HG03469 (cell line): ENCODE measurements around the gene LRFN2.

Experiments used
- ATAC-seq: cut with Tn5 transposase; IDR thresholded peaks from one replicate; pipeline ENCODE4 v1.9.1; 2021; ENCODE audit warnings: mild to moderate bottlenecking, moderate library complexity, moderate number of reproducible peaks; ENCODE audit not compliant: unreplicated experiment

LRFN2 gene

GRCh38 chr6:40586369-40587201 is 579 bp downstream of the LRFN2 start:
- no peak for ATAC-seq

DNA sequence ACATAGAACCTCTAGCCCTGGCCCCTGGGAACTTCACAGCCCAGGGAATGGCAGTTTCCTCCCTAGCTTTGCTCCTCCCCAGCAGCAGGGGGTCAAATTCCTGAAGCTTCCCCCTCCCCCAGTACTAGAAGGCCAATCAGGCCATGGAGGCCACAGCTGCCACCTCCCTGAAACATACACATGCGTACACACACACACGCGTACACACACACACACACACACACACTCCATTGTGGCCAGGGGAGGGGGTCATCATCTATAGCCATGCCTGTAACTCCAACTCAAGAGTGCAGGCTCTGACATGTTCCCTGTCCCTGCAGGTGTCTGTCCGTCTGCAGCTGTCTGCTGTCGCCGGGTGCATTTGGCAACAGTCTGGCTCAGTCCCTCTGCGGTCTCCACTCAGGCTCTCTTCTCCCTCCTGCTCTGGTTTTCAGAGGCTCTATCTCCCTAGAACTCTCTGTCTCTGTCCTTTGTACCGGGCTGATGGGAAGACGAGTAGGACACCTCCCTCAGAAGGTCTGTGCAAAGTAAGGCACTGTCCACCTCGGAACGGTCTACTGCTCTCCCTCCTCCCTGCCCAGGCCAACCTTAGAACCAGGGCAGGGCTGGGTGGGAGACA is 1.4 kb downstream of the LRFN2 start:
- ATAC-seq, result no peak

- no peak for ATAC-seq
These were observed 1.9 kb downstream of the LRFN2 start for GRCh38 chr6:40585223-40585622.

DNA sequence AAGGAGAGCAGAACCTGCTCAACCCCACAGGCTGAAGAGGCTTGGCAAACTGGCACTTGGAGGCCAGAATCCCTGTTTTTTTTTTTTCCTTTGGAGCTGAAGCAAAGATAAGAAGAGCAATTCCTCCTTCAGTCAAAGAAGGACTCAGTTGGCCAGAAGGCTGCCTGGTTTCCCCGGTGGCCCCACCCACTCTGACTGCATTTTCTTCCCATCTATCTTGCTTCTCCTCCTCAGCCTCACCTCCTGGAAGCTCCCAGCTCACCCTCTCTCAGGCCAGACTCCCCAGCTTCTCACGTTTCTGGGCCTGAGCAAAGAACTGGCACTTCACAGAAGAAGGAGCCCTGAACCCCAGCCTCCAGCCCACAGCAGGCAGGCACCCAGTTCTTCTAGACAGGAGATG is 2.4 kb downstream of the LRFN2 start:
- no peak for ATAC-seq

- no peak for ATAC-seq
These were observed 3.5 kb downstream of the LRFN2 start for GRCh38 chr6:40583709-40584108.

- ATAC-seq, result no peak
These were observed 4.3 kb downstream of the LRFN2 start for GRCh38 chr6:40582892-40583291.

GRCh38 chr6:40579101-40579500 is 8.1 kb downstream of the LRFN2 start:
- ATAC-seq, result no peak

DNA sequence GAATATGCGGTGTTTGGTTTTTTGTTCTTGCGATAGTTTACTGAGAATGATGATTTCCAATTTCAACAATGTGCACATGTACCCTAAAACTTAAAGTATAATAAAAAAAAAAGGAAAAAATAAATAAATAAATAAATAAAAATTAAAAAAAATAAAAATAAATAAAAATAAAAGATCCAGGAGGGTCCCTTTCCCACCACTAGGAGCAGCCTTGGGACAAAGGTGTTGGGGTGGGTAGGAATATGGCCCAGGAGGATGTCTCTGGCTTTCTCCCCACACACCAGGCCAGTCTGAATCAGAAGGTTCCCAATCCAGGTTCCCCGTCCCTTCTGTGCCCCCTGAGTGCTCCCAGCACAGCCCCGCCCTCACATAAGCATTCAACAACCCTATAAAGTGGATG is 9.5 kb downstream of the LRFN2 start:
- ATAC-seq, result no peak

DNA sequence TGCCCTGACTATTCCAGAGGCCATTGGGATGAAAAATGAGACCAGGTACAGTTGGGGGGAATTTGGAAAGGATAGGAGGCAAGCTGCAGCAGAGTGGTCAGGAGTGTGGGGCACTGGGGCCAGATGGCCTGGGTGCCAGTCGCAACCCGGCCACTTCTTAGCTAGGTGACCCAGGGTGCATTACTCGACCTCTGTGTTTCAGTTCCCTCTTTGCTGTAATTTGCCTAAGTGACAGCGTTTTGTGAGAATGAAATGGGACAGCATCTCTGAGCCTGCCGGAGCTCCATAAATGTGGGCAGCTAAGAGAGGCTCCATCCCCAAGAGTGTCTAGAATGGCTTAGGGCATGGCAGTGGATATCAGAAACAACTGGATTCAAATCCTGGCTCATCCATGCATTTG is 13.9 kb downstream of the LRFN2 start:
- ATAC-seq, result no peak

DNA sequence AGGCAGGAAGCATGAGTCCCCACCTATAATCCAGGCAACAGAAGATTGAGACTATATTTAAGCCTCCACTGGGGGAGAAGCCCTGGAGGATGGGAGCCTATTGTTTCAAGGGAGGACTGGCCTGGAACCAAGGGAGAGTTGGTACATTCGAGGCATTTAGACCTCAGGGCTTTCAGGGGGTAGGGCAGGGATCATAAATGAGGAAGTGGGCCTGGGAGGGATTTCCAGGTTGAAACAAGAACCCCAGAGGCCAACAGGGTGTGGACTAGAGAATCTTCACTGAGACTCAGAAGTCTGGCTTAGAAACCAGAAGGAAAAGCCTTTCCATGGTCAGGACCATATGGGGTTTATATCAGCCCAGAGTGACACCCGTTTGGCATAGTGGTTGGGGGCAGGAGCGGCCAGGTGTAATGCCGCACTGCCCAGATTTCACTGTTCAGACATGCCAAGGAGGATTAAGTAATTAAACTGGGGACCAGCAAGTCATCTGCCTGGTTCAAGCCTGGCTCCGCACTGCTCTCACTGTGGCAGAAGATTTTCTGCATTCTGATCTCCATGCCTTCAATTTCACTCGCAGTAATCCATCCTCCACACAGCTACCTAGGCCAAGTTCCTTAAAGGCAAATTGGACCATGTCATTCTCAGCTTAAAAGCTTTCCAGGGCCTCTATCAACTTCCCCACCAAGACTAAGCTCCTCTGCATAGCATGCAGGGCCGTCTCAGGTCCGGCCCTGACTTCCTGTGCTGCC is 17.8 kb downstream of the LRFN2 start:
- no peak for ATAC-seq

- ATAC-seq, result no peak
These were observed 19.0 kb downstream of the LRFN2 start for GRCh38 chr6:40568062-40568708.

DNA sequence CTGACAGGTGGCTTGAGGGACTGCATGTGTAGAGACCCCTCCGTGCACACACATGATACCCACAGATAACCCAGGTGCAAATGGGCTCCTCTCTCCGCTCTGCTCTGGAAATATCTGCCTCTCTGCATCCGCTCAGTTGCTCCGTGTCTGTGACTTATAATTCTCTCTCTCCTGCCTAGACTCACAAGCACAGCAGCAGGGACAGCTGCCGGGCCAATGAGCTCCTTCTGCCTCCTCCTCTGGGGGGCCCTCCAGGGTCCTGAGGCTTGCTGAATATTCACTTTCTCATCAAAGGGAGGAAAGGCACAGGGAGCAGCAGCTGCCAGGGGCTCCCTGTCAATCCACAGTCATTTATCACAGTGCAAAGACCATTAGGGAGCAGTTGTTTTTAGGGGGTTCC is 24.1 kb downstream of the LRFN2 start:
- no peak for ATAC-seq

DNA sequence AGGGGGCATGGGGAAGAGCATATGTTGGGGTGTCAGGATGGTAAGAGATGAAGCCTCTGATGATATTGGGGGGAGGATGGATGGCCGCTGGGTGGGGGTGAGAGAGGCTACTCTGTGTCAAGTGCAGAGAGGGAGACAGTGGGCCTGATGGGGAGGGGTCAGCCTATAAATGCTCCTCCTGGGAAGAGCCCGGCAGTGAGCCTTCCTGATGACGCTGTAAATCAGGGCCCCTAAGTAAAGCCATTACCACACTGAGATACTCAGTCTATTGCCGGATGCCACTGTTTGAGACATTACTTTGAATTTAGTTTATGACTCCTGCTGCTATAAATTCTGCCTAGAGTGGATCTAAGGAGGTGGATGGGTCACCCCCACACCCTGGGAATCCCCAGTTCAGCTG is 28.1 kb downstream of the LRFN2 start:
- no peak for ATAC-seq

DNA sequence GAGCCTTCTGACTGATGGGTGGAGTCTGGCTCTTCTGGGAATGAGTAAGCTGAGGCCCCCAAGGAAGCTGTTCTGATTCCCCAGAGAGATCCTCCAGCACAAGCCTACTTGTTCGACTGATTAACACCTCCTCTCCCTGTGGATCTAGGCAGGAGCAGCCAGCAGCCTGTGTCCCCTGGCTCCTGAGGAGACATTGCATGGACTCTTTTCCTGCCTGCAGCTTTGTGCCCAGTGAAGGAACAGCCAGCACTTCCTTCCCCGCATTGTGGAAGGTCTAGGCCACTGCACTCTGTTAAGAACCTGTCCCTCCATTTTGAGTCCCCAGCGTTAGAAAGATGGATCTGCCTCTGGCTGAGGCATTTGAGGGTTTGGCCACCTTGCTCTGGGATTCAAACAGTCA is 29.1 kb downstream of the LRFN2 start:
- no peak for ATAC-seq

DNA sequence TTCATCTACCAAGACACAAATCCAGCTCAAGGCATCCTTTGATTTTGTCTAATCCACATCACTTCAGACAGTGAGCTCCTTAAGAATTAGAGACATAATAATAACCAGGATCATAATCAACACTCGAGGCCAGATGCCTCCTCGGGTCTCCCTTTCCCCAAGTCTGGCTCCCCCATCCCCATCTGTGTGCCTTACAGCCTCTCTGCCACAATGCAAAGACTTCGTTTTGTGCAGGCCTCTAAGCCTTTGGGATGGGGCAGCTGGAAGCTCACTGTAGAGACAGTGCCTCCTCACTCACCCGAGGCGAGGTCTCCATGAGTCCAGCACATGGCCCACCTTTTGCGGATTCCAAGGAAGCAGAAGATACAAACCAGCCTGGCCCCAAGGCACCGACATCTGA is 30.3 kb downstream of the LRFN2 start:
- no peak for ATAC-seq

- ATAC-seq, result no peak
These were observed 31.1 kb downstream of the LRFN2 start for GRCh38 chr6:40556023-40556422.

GRCh38 chr6:40555092-40555491 is 32.1 kb downstream of the LRFN2 start:
- ATAC-seq, result no peak

DNA sequence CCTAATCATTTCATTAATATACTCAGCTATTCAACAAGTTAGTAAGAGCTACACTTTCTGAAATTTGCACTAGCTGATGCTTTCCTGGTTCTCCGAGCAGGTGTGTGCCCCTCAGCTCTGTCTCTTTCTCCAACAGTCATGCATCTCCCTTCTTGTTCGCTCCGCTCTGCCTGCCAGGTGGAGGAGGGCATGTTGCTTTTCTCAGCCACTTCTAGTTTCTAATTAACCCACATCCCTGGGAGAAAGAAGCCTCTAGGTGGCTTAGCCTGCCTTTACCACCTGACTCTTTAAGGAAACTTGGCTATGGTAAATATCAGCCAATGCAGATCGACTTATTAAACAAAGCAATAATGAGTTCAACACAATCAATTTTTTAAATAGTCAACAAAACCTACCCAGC is 34.2 kb downstream of the LRFN2 start:
- no peak for ATAC-seq

DNA sequence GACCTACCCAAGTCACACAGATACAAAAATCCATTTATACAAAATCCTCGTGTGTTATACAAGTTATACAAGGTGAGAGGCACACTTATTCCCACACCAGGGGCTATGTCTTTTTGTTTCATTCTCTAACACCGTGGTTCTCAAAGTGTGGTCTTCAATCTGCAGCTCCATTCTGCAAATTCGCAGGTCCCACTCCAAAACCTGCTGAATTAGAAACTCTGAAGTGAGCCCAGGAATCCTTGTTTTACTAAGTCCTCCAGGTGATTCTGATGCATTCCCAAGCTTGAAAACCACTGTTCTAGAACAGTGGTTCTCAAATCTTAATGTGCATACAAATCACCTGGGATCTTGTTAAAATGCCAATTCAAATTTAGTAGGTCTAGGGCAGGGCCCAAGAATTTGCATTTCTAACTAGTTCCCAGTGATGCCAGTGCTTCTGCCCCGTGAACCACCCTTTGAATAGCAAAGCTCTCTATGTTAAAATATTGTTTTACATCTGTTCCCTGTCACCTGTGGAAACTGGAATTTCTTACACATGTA is 35.1 kb downstream of the LRFN2 start:
- ATAC-seq, result no peak

GRCh38 chr6:40550202-40551101 is 36.7 kb downstream of the LRFN2 start:
- ATAC-seq, result no peak
